Memory B cell (primary cell): ENCODE results near the gene PLBD2.

ENCODE experiments used
- ATAC-seq: fragments of 150-1000 bp; cut with Tn5 transposase; 2 replicates; pipeline ENCODE4 v1.10.0; 2021; ENCODE audit warnings: low read depth, mild to moderate bottlenecking, moderate library complexity
- DNase-seq, 2 donors: peaks; one replicate each; pipeline ENCODE4 v3.0.0; 2022; ENCODE audit warnings: low spot score in 2 of 2
- H3K27ac Mint-ChIP-seq: one replicate; pipeline ENCODE4 v1.8.0; 2022; ENCODE audit warnings: mild to moderate bottlenecking, moderate library complexity, mixed read lengths
- H3K27me3 Mint-ChIP-seq: one replicate; pipeline ENCODE4 v1.8.0; 2022; ENCODE audit warnings: mixed read lengths
- H3K36me3 Mint-ChIP-seq: one replicate; pipeline ENCODE4 v1.8.0; 2022; ENCODE audit warnings: mild to moderate bottlenecking, mixed read lengths
- H3K4me1 Mint-ChIP-seq: one replicate; pipeline ENCODE4 v1.8.0; 2022; ENCODE audit warnings: mixed read lengths
- H3K4me3 Mint-ChIP-seq: one replicate; pipeline ENCODE4 v1.8.0; 2022; ENCODE audit warnings: mild to moderate bottlenecking, moderate library complexity, mixed read lengths
- H3K9me3 Mint-ChIP-seq: one replicate; pipeline ENCODE4 v1.8.0; 2022; ENCODE audit warnings: mixed read lengths

The PLBD2 gene

DNA sequence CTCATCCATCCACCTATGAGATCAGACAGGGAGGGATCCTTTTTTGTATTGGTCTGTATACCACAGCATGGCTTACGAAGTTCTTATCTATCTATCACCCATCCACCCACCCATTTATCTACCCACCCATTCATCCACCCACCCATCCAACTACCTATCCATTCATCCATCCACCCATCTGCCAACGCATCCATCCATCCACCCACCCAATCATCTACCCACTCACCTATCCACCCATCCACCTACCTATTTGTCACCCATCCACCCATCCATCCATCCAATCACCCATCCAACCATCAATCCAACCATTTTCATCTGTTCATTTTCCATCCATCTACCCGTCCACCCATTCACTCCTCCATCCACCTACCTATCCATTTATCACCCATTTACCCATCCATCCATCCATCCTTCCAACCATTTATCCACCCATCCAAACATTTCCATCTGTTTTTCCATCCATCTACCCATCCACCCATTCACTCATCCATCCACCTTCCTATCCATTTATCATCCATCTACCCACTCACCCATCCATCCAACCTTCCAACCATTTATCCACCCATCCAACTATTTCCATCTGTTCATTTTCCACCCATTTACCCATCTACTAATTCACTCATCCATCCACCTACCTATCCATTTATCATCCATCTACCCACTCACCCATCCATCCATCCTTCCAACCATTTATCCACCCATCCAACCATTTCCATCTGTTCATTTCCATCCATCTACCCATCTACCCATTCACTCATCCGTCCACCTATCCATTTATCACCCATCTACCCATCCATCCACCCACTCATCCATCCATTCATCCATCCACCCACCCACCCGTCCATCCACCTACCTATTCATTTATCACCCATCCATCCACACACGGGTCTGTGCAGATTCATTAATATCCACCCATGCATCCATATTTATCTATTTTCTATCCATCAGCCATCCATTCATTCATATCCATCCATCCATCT, 32.0 kb downstream of the PLBD2 start:
- Mint-ChIP-seq H3K36me3 (peaks cover 11% of the 10 kb centered on the region), H3K27ac (no peak overlapping the region), H3K4me1 (no peaks in the 10 kb centered on the region), H3K4me3 (no peak overlapping the region), H3K27me3 (no peaks in the 10 kb centered on the region), H3K9me3 (peaks cover 2% of the 10 kb centered on the region)
- no peak for ATAC-seq
- DNase-seq = no peak

DNA sequence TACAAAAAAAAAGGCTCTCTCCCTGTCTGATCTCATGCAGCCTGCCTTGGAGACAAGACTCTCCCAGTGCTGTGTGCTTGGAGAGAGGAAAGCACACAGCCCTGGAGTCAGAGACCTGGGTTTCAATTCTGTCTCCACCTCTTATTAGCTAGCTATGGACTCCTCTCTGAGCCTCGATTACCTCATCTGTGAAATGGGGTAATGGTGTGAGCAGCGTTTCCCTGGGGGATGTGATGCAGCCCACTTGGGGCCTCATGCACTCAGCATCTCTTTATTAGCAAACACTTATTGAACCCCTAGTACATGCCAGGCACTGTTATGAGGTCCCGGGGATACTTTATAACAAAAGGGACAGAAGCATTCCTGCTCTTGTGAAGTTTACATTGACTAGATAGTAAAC, 32.8 kb downstream of the PLBD2 start:
- Mint-ChIP-seq H3K36me3 (peaks cover 11% of the 10 kb centered on the region), H3K9me3 (peaks cover 2% of the 10 kb centered on the region), H3K27me3 (no peaks in the 10 kb centered on the region), H3K4me1 (no peaks in the 10 kb centered on the region), H3K4me3 (no peak overlapping the region), H3K27ac (no peak overlapping the region)
- no peak for ATAC-seq
- DNase-seq = no peak

- H3K4me1 Mint-ChIP-seq = no peaks in the 10 kb centered on the region
- no peak for DNase-seq
- H3K9me3 Mint-ChIP-seq = peaks cover 3% of the 10 kb centered on the region
- no peaks in the 10 kb centered on the region for H3K27me3 Mint-ChIP-seq
- no peak overlapping the region for H3K27ac Mint-ChIP-seq
- no peak overlapping the region for H3K4me3 Mint-ChIP-seq
- H3K36me3 Mint-ChIP-seq = peaks cover 11% of the 10 kb centered on the region
- ATAC-seq = no peak
Observed at GRCh38 chr12:113391650-113392337, 33.4 kb downstream of the PLBD2 start.

DNA sequence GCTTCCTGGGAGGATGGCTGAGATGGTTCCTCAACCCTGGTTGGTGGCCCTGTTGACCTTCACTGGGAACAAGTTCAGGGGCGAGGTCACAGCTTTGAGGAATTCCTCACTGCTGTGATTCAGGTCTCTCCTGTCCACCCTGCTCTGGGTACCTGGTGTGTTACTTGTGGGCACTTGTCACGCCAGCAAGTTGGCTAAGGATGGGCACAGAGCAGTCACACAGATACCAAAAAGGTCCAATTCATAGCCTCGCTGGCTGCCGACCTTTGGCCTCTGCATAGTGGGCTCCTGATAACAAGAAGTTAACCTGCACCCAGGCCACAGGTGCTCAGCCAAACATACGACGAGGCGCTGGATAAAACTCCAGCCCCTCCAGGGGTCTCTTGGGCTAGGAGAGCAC, 34.1 kb downstream of the PLBD2 start:
- no peak overlapping the region for H3K27ac Mint-ChIP-seq
- H3K36me3 Mint-ChIP-seq = peaks cover 8% of the 10 kb centered on the region
- no peak for ATAC-seq
- H3K27me3 Mint-ChIP-seq = no peaks in the 10 kb centered on the region
- H3K9me3 Mint-ChIP-seq = peaks cover 3% of the 10 kb centered on the region
- no peaks in the 10 kb centered on the region for H3K4me1 Mint-ChIP-seq
- H3K4me3 Mint-ChIP-seq = no peak overlapping the region
- DNase-seq = no peak

GRCh38 chr12:113392988-113393579, 34.7 kb downstream of the PLBD2 start:
- Mint-ChIP-seq H3K9me3 (peaks cover 3% of the 10 kb centered on the region), H3K27me3 (peaks cover 2% of the 10 kb centered on the region), H3K4me3 (no peak overlapping the region), H3K4me1 (no peaks in the 10 kb centered on the region), H3K27ac (no peak overlapping the region), H3K36me3 (peaks cover 8% of the 10 kb centered on the region)
- no peak for DNase-seq
- no peak for ATAC-seq

- Mint-ChIP-seq H3K4me3 (no peak overlapping the region), H3K27me3 (peaks cover 4% of the 10 kb centered on the region), H3K36me3 (peaks cover 5% of the 10 kb centered on the region), H3K4me1 (no peaks in the 10 kb centered on the region), H3K9me3 (peaks cover 3% of the 10 kb centered on the region), H3K27ac (no peak overlapping the region)
- DNase-seq (no peak), ATAC-seq (no peak)
Observed at GRCh38 chr12:113393749-113394148, 35.4 kb downstream of the PLBD2 start.

- Mint-ChIP-seq H3K4me1 (no peaks in the 10 kb centered on the region), H3K27me3 (peaks cover 8% of the 10 kb centered on the region), H3K4me3 (no peak overlapping the region), H3K36me3 (peaks cover 3% of the 10 kb centered on the region), H3K9me3 (peaks cover 3% of the 10 kb centered on the region), H3K27ac (no peak overlapping the region)
- no peak for ATAC-seq
- DNase-seq = no peak
Observed at GRCh38 chr12:113395119-113395518, 36.7 kb downstream of the PLBD2 start.

DNA sequence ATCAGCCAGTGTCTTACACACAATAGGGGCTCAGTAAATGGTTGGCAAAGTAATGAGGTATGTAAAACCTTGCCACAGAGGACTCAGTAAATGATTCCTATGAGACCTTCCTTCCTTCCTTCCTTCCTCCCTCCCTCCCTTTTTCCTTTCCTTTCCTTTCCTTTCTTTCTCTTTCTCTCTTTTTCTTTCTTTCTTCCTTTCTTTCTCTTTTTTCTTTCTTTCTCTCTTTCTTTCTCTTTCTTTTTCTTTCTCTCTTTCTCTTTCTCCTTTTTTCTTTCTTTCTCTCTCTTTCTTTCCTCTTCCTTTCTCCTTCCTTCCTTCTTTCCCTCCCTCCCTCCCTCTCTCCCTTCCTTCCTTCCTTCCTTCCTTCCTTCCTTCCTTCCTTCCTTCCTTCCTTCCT, 37.8 kb downstream of the PLBD2 start:
- Mint-ChIP-seq H3K4me3 (no peak overlapping the region), H3K27me3 (peaks cover 11% of the 10 kb centered on the region), H3K9me3 (peaks cover 3% of the 10 kb centered on the region), H3K27ac (no peak overlapping the region), H3K4me1 (peaks cover 2% of the 10 kb centered on the region), H3K36me3 (peaks cover 3% of the 10 kb centered on the region)
- ATAC-seq (no peak), DNase-seq (no peak)

- ATAC-seq (no peak), DNase-seq (no peak)
- Mint-ChIP-seq H3K4me1 (peaks cover 2% of the 10 kb centered on the region), H3K9me3 (peaks cover 3% of the 10 kb centered on the region), H3K27ac (no peak overlapping the region), H3K36me3 (no peaks in the 10 kb centered on the region), H3K4me3 (no peak overlapping the region), H3K27me3 (peaks cover 11% of the 10 kb centered on the region)
Observed at GRCh38 chr12:113396828-113397496, 38.6 kb downstream of the PLBD2 start.

GRCh38 chr12:113397497-113398197, 39.3 kb downstream of the PLBD2 start:
- H3K27ac Mint-ChIP-seq = no peak overlapping the region
- peaks cover 3% of the 10 kb centered on the region for H3K9me3 Mint-ChIP-seq
- ATAC-seq (no peak), DNase-seq (no peak)
- peaks cover 11% of the 10 kb centered on the region for H3K27me3 Mint-ChIP-seq
- H3K4me3 Mint-ChIP-seq = no peak overlapping the region
- H3K4me1 Mint-ChIP-seq = peaks cover 2% of the 10 kb centered on the region
- no peaks in the 10 kb centered on the region for H3K36me3 Mint-ChIP-seq

DNA sequence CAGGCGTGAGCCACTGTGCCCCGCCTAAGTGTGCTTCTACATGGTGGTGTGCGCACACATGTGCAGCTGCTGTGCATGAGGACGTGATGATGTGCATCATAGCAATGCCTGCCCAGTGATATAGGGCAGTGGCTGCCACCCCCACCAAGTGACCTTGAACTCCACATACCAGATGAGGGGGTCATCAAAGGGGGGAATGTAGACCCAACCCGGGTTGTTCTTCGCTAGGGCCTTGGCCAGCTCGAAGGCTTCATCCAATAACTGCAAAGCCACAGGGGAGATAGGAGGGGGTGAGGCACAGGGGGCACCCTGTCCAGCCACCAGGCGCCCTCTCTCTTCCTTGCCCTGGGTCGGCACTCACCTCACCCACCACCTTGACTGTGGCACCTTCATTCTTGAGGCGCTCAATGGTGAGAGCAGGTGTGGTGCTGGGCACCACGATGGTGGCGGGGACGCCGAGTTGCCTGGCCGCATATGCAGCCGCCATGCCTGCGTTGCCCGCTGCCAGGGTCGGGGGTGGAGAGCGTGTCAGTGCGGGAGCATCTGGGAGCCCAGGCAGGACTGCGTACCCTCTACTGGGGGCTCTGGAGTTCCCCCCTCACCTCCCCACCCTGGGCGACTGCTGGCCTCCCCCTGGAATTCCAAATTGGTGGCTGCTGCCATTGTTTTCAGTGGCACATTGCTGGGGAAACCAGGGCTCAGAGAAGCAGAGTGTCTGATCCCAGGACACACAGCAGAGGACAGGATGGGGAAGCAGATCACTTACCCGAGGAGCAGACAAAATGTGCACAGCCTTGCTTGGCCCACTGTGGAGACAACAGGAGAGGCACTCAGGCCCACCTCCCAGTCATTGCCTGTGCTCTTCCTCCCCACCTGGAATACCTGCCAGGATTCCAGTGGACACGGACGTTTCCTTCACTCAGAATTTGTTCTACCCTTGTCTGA, 40.2 kb downstream of the PLBD2 start:
- Mint-ChIP-seq H3K4me3 (no peak overlapping the region), H3K27me3 (peaks cover 11% of the 10 kb centered on the region), H3K27ac (no peak overlapping the region), H3K36me3 (no peaks in the 10 kb centered on the region), H3K9me3 (peaks cover 2% of the 10 kb centered on the region), H3K4me1 (peaks cover 2% of the 10 kb centered on the region)
- DNase-seq = no peak
- ATAC-seq = no peak

DNA sequence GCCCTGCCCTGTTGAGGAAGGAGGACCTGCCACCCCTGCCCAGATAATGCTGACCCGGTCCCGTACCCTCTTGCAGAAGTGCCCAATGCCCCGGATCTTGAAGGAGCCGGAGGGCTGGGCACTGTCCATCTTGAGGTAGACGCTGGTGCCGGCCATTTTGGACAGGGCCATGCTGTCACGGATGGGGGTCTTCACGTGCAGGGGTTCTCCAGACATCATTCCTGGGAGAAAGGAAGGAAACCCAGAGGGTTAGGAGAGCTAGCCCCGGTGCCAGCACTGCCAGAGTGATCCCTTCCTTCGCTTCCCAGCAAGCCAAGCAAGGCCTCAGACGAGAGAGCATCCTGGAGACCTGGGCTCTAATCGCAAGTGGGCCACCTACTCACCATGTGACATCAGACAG, 41.1 kb downstream of the PLBD2 start:
- Mint-ChIP-seq H3K36me3 (no peaks in the 10 kb centered on the region), H3K4me1 (peaks cover 2% of the 10 kb centered on the region), H3K27me3 (peaks cover 11% of the 10 kb centered on the region), H3K9me3 (peaks cover 2% of the 10 kb centered on the region), H3K27ac (no peak overlapping the region), H3K4me3 (no peak overlapping the region)
- DNase-seq = no peak
- no peak for ATAC-seq
